Panc1 (cell line): Measurements from ENCODE around the gene ERG.

Source experiments
- CTCF ChIP-seq: fragments of 450-650 bp; IDR thresholded peaks from 2 replicates; pipeline ENCODE4 v1.5.1; 2017; ENCODE audit warnings: mild to moderate bottlenecking
- POLR2AphosphoS5 ChIP-seq: IDR thresholded peaks from 2 replicates; pipeline ENCODE4 v1.6.1; 2012; ENCODE audit warnings: mild to moderate bottlenecking, low read depth, low read length, moderate library complexity
- REST ChIP-seq, 2 experiments: IDR thresholded peaks; 2 replicates each; pipeline ENCODE4 v1.6.1; 2011 to 2012; ENCODE audit warnings: low read depth in 2 of 2, control low read depth in 1 of 2, low read length in 1 of 2, mild to moderate bottlenecking in 1 of 2, moderate library complexity in 1 of 2; ENCODE audit not compliant: insufficient read depth in 1 of 2
- TCF7L2 ChIP-seq: IDR thresholded peaks from 2 replicates; pipeline ENCODE4 v1.6.1; 2011; ENCODE audit warnings: mild to moderate bottlenecking, low read depth, low read length, inconsistent platforms

- TF ChIP-seq CTCF (no peak), REST (IDR thresholded peaks at IDR 0.05; ENCODE audit: insufficient read depth in 1 of 2, low read depth in 2 of 2, low read length in 1 of 2) (no peak), POLR2AphosphoS5 (no peak), TCF7L2 (no peak)
Measured at GRCh38 chr21:38468989-38469388, 29.3 kb downstream of the ERG start.
